ENCODE results near the gene PRXL2B.
A peak's percentile ranks its signal among the peaks of the same experiment; 100 is the strongest.

The PRXL2B gene

GRCh38 chr1:2639203-2639602, 52.6 kb downstream of the PRXL2B start:
- no peak overlapping the region for H3K4me3 ChIP-seq (ENCODE audit: low read depth, low read length)
- DNase-seq (ENCODE audit: low read depth), result no peak

GRCh38 chr1:2639607-2640521, 53.3 kb downstream of the PRXL2B start:
- no peak overlapping the region for H3K4me3 ChIP-seq (ENCODE audit: low read depth, low read length)
- TF ChIP-seq CTCF (IDR thresholded peaks at IDR 0.05; ENCODE audit: insufficient read depth, low read depth, low read length, missing control alignments), result no peak
- DNase-seq (ENCODE audit: low read depth), result no peak

More at GRCh38 chr1:2639203-2639602, 52.6 kb downstream of the PRXL2B start:
- TF ChIP-seq CTCF (IDR thresholded peaks at IDR 0.05; ENCODE audit: insufficient read depth, low read depth, low read length, missing control alignments), result peak; percentile 2

GRCh38 chr1:2640626-2641025, 54.0 kb downstream of the PRXL2B start:
- no peak for TF ChIP-seq CTCF (IDR thresholded peaks at IDR 0.05; ENCODE audit: insufficient read depth, low read depth, low read length, missing control alignments)
- no peak for DNase-seq (ENCODE audit: low read depth)
- H3K4me3 ChIP-seq (ENCODE audit: low read depth, low read length), result no peak overlapping the region
